GM18858 (cell line): ENCODE measurements around the gene DHRS7B.
"Not testable (repeated sequence)": the region's sequence is repeated elsewhere in the genome, so short reads cannot be mapped to it uniquely, and the experiment has no call there.

Experiments
- ATAC-seq: cut with Tn5 transposase; IDR thresholded peaks from one replicate; pipeline ENCODE4 v1.9.1; 2021; ENCODE audit not compliant: unreplicated experiment

The DHRS7B gene

GRCh38 chr17:21107067-21107650 lies 19.6 kb upstream of the DHRS7B start:
- not testable (repeated sequence) for ATAC-seq

- no peak for ATAC-seq
Observed at GRCh38 chr17:21108651-21109050, 18.1 kb upstream of the DHRS7B start.

- no peak for ATAC-seq
Observed at GRCh38 chr17:21113049-21113690, 13.6 kb upstream of the DHRS7B start.

- no peak for ATAC-seq
Observed at GRCh38 chr17:21113716-21114115, 13.0 kb upstream of the DHRS7B start.

GRCh38 chr17:21114791-21115190 lies 12.0 kb upstream of the DHRS7B start:
- not testable (repeated sequence) for ATAC-seq

GRCh38 chr17:21119247-21119918 lies 7.4 kb upstream of the DHRS7B start:
- ATAC-seq, result no peak

- ATAC-seq, result no peak
Observed at GRCh38 chr17:21119919-21120249, 6.9 kb upstream of the DHRS7B start.

- no peak for ATAC-seq
Observed at GRCh38 chr17:21124086-21124485, 2.7 kb upstream of the DHRS7B start.

GRCh38 chr17:21124517-21124916 lies 2.2 kb upstream of the DHRS7B start:
- ATAC-seq, result not testable (repeated sequence)

- ATAC-seq, result no peak
Observed at GRCh38 chr17:21125862-21126261, 902 bp upstream of the DHRS7B start.

- ATAC-seq, result no peak
Observed at GRCh38 chr17:21127509-21128077, 829 bp downstream of the DHRS7B start.

GRCh38 chr17:21129023-21129681 lies 2.4 kb downstream of the DHRS7B start:
- no peak for ATAC-seq

DNA sequence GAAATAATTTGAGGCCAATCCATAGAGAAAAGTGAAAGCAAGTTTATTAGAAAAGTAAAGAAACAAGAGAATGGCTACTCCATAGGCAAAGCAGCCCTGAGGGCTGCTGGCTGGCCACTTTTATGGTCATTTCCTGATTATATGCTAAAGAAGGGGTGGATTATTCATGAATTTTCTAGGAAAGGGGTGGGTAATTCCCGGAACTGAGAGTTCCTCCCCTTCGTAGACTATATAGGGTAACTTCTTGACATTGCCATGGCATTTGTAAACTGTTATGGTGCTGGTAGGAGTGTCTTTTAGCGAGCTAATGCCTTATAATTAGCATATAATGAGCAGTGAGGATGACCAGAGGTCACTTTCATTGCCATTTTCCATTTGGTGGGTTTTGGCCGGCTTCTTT lies 4.4 kb downstream of the DHRS7B start:
- no peak for ATAC-seq

DNA sequence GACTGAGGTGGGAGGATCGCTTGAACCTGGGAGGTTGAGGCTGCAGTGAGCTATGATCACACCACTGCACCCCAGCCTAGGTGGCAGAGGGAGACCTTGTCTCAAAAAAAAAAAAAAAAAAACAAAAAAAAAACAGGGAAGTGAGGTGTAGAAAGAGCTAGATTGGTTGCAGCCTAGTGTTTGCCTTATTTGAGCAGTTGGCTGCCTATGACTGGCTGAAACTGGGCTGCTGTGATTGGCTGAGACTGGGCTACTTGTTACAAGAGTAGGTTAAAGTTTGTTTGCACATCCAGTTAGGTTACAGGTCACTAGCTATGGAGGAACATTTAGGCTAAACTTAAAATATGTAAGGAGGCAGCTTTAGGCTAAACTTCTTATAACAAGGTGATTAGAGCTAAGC lies 5.7 kb downstream of the DHRS7B start:
- no peak for ATAC-seq

- ATAC-seq, result no peak
Observed at GRCh38 chr17:21134559-21134958, 7.8 kb downstream of the DHRS7B start.

DNA sequence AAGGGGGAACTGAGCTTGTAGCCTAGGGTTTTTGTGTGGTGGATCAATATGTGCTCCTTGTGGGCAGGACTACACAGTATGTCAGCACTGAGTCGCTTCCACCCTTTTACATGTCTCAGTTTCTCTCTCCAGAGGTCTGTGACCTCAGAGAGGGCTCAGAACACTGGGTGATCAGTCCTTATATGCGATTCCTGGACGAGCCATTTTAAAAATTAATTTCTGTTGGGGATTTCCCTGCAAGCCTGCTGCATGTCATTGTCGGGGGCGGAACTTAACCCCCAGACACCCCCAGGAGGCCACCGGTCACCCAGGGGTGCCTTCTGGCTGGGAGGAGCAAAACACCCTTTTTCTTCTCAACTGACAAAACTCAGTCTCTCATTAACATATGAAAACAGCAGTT lies 14.1 kb downstream of the DHRS7B start:
- ATAC-seq, result no peak

DNA sequence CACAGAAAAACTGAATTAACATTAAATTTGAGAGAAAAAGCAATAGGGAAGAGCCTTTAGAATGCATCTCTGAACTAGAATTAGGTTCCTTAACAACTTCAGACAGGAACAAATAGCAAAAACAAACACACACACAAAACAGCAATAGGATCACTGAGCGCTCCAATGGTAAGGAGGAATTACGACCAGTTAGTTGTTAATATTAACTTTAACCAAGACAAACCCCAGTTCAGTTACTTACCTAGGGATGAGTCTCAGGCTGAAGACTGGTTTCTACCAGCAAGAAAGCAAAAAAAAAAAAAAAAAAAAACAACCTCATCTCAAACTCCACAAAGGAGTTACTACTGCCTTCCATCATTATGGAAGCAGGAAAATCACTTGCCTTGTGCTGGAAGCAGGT lies 14.6 kb downstream of the DHRS7B start:
- no peak for ATAC-seq

DNA sequence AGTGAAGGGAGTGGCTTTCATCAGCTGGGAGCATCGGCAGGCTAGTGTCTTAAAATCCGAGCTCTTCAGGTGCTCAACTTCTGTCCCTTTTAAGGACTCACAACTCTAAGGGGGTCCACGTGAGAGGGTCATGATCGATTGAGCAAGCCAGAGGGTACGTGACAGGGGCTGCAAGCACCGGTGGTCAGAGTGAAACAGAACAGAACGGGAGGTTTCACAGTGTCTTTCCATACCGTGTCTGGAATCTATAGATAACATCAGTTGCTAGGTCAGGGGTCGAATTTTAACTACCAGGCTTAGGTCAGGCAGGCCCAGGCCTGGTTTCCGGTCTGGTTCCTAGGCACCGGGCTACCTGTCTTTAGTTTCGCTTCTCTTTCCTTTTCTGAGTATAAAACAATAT lies 15.3 kb downstream of the DHRS7B start:
- not testable (repeated sequence) for ATAC-seq

DNA sequence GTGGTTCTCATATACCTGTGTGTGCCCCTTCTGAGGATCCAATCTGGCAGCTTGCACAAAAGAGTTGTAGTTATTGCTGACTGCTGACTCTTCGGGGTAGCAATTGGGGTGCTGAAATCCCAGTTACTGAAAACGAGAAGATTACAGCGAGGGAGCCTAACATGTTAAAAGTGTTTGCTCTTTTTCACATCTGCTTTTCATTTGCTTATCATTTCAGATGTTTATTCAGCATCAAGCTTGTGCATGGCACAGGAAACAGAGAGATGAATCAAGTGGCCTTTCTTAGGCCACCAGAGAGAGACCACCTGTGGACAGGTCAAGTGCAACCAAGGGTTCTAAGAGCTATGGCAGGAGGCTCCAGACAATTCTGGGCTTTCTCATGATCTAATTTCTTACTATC lies 16.9 kb downstream of the DHRS7B start:
- no peak for ATAC-seq

GRCh38 chr17:21144299-21144698 lies 17.5 kb downstream of the DHRS7B start:
- ATAC-seq, result not testable (repeated sequence)

DNA sequence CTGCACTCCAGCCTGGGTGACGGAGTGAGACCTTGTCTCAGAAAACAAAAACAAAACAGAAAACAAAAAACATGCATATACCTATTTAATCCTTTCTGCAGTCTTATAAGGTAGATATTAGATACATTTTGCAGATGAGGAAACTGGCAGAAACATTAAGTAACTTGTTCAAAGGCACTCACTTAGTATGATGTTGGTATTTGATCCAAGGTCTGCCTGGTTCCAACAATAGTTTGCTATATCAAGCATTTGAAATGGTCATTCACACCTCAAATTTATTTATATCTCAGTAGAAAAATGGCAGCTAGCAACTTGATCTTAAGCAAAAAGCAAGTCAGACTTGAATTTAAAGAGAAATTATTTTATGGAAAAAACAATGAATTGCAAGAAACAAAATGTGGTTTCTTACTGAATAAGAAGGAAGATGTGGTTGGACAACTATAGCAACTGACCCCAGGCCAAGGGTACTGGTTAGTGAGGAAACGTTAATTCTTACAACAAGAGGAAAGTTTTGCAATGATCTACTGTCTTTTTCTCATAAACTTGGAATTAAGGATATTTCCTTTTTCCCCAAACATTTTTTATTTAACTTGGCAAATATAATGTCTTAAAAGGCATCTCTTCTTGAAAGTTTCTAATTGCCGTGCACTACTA lies 19.7 kb downstream of the DHRS7B start:
- no peak for ATAC-seq
